ENCODE data around the gene SLN. TPM values are rescaled to one million over a fixed set of nuclear protein-coding genes. Genes with fewer than 3 reads are reported as not detected.

SLN gene
- total and polyA plus RNA-seq, 2 donors (not counting 3 experiments of a cell fraction or from before 2014, with no cell fraction given): 0.25 TPM; not detected in 1

GRCh38 chr11:107741044-107741823 is 29.4 kb upstream of the SLN start:
- peak; percentile 48 for DNase-seq (ENCODE audit: low read depth, low spot score)
- dilution Hi-C loops (cut with MboI; ENCODE audit: extremely low pct_ligation_motif_present, low sequenced_read_pairs): no loop called here
- no TSS peak for BruUV-seq (replicated peaks)
- H3K4me3 ChIP-seq (replicated peaks in 1 of 3; ENCODE audit: insufficient read depth in 1 of 3, low read depth in 1 of 3, low read length in 3 of 3): no peak overlapping the region
- H3K4me2 ChIP-seq (ENCODE audit: insufficient read depth, low read length): no peak overlapping the region
- H3K9ac ChIP-seq (replicated peaks; ENCODE audit: extremely low read depth, insufficient read depth, low read length): no peak overlapping the region
- H3K4me1 ChIP-seq (ENCODE audit: control insufficient read depth, extremely low read depth, insufficient read depth, low read length): no peaks in the 10 kb centered on the region
- intact Hi-C loops (cut with micrococcal nuclease): loop anchor here (1.0 kb wide), 2 partner anchors 30 to 157 kb away; no protein-coding TSS in a partner anchor
- H3K27ac ChIP-seq (ENCODE audit: insufficient read depth, low read depth, low read length): no peak overlapping the region
- H3K79me2 ChIP-seq (ENCODE audit: control insufficient read depth, insufficient read depth, low read length): no peaks in the 10 kb centered on the region
- POLR2A ChIA-PET: no interaction called here
- FAIRE-seq: peak; percentile 54
- TF ChIP-seq FOS (IDR thresholded peaks at IDR 0.05; ENCODE audit: borderline replicate concordance, insufficient read depth, low read length) (no peak), CTCF (IDR thresholded peaks at IDR 0.05; ENCODE audit: extremely low read depth in 1 of 2, insufficient read depth in 1 of 2, low read depth in 1 of 2, low read length in 2 of 2) (peak; percentile 63 to 73)
- H2AFZ ChIP-seq (ENCODE audit: low read depth, low read length): no peak overlapping the region
- no peaks in the 10 kb centered on the region for H4K20me1 ChIP-seq (replicated peaks; ENCODE audit: control insufficient read depth, extremely low read depth, insufficient read depth, low read length)
- H3K36me3 ChIP-seq (ENCODE audit: control insufficient read depth in 2 of 2, extremely low read depth in 1 of 2, insufficient read depth in 2 of 2, low read length in 2 of 2): no peaks in the 10 kb centered on the region
- peaks cover 5 to 20% of the 10 kb centered on the region in 2 experiments for H3K27me3 ChIP-seq (ENCODE audit: control insufficient read depth in 2 of 2, insufficient read depth in 2 of 2, low read length in 2 of 2)
- no peaks in the 10 kb centered on the region for H3K9me1 ChIP-seq (replicated peaks; ENCODE audit: control insufficient read depth, extremely low read depth, insufficient read depth, low read length)
- CTCF ChIA-PET: interaction anchor here (0.7 to 6.9 kb wide), 43 partner anchors 8 to 208 kb away, joined by 3 to 110 read pairs (median 4); partner anchors contain the start of gene SLC35F2
- H3K9me3 ChIP-seq (replicated peaks; ENCODE audit: control insufficient read depth, insufficient read depth, low read length): no peaks in the 10 kb centered on the region

GRCh38 chr11:107740271-107740670 is 28.4 kb upstream of the SLN start:
- Histone ChIP-seq H3K9me1 (replicated peaks; ENCODE audit: control insufficient read depth, extremely low read depth, insufficient read depth, low read length) (no peaks in the 10 kb centered on the region), H3K4me3 (replicated peaks in 1 of 3; ENCODE audit: insufficient read depth in 1 of 3, low read depth in 1 of 3, low read length in 3 of 3) (no peak overlapping the region), H3K79me2 (ENCODE audit: control insufficient read depth, insufficient read depth, low read length) (no peaks in the 10 kb centered on the region), H3K9ac (replicated peaks; ENCODE audit: extremely low read depth, insufficient read depth, low read length) (no peak overlapping the region), H3K27ac (ENCODE audit: insufficient read depth, low read depth, low read length) (no peak overlapping the region), H3K27me3 (ENCODE audit: control insufficient read depth in 2 of 2, insufficient read depth in 2 of 2, low read length in 2 of 2) (peaks cover 5 to 20% of the 10 kb centered on the region in 2 experiments), H2AFZ (ENCODE audit: low read depth, low read length) (no peak overlapping the region), H3K4me2 (ENCODE audit: insufficient read depth, low read length) (no peak overlapping the region), H3K9me3 (replicated peaks; ENCODE audit: control insufficient read depth, insufficient read depth, low read length) (no peaks in the 10 kb centered on the region), H3K36me3 (ENCODE audit: control insufficient read depth in 2 of 2, extremely low read depth in 1 of 2, insufficient read depth in 2 of 2, low read length in 2 of 2) (no peaks in the 10 kb centered on the region), H3K4me1 (ENCODE audit: control insufficient read depth, extremely low read depth, insufficient read depth, low read length) (no peaks in the 10 kb centered on the region), H4K20me1 (replicated peaks; ENCODE audit: control insufficient read depth, extremely low read depth, insufficient read depth, low read length) (no peaks in the 10 kb centered on the region)
- intact Hi-C loops (cut with micrococcal nuclease): no loop called here
- POLR2A ChIA-PET: no interaction called here
- no peak for FAIRE-seq
- dilution Hi-C loops (cut with MboI; ENCODE audit: extremely low pct_ligation_motif_present, low sequenced_read_pairs): no loop called here
- CTCF ChIA-PET: interaction anchor here (0.9 to 6.9 kb wide), 30 partner anchors 9 to 206 kb away, joined by 3 to 110 read pairs (median 6); partner anchors contain the start of gene SLC35F2
- no TSS peak for BruUV-seq (replicated peaks)
- no peak for DNase-seq (ENCODE audit: low read depth, low spot score)
- TF ChIP-seq FOS (IDR thresholded peaks at IDR 0.05; ENCODE audit: borderline replicate concordance, insufficient read depth, low read length) (no peak), MYC (IDR thresholded peaks at IDR 0.05; ENCODE audit: low read depth, low read length) (no peak), POLR2AphosphoS5 (IDR thresholded peaks at IDR 0.05; ENCODE audit: insufficient read depth, low read depth, low read length) (no peak), CTCF (IDR thresholded peaks at IDR 0.05; ENCODE audit: extremely low read depth in 1 of 2, insufficient read depth in 1 of 2, low read depth in 1 of 2, low read length in 2 of 2) (no peak), POLR2A (IDR thresholded peaks at IDR 0.05; ENCODE audit: low read depth, low read length) (no peak), EZH2 (IDR thresholded peaks at IDR 0.05; ENCODE audit: borderline replicate concordance, low read depth, low read length, severe bottlenecking) (no peak), GATA2 (IDR thresholded peaks at IDR 0.05; ENCODE audit: insufficient read depth, insufficient read length, low read depth, low read length) (no peak), MAX (IDR thresholded peaks at IDR 0.05; ENCODE audit: insufficient read depth, insufficient read length) (no peak), JUN (IDR thresholded peaks at IDR 0.05; ENCODE audit: borderline replicate concordance, insufficient read depth, insufficient read length, low read depth) (no peak)

Measured in endothelial cell of umbilical vein (primary cell).